ENCODE results near the gene RIN3. TPM values are rescaled to one million over a fixed set of nuclear protein-coding genes. Genes with fewer than 3 reads are reported as not detected.

Gene RIN3
- total and polyA plus RNA-seq, 2 of the 4 experiments (the other 2 are of a cell fraction), result 2.5 to 11.1 TPM

DNA sequence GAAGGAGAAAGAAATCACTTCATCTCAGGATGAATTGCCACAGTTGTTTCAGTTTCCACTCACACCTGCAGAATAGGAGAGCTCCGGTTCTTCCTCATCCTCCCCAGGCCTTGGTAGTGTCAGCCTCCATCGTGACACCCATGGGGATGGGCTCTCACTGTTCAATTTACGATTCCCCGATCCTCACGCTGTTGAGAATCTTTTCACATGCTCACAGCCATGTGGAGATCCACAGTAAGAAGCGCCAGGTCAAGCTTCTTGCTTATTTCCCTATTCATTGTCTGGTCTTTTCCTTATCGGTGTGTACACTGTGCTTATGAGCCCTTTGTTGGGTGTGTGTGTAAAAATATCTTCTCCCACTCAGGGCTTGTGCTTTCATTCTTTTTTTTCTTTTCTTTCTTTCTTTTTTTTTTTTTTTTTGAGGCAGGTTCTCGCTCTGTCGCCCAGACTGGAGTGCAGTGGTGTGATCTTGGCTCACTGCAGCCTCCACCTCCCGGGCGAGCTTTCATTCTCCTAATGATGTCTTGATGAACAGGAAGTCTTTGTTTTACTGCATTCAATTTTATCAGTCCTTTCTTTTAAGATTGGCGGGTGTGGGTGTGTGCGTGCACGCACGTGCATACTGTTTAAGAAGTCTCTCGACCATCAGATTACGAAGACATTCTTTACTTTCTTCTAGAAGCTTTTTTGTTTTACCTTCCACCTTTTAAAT lies 21.5 kb downstream of the RIN3 start:
- Histone ChIP-seq H2BK20ac (ENCODE audit: low read depth, low read length) (no peak overlapping the region), H4K5ac (ENCODE audit: low read depth, low read length) (no peak overlapping the region), H4K91ac (ENCODE audit: insufficient read depth, low read depth, low read length) (no peak overlapping the region), H3K4me2 (ENCODE audit: low read depth, low read length) (no peak overlapping the region), H3K4me3 (ENCODE audit: insufficient read depth, low read depth, low read length) (no peak overlapping the region), H2BK120ac (ENCODE audit: low read depth, low read length) (no peak overlapping the region), H2BK5ac (ENCODE audit: low read depth, low read length, poor library complexity, severe bottlenecking) (no peak overlapping the region), H2AK9ac (replicated peaks; ENCODE audit: low read depth, low read length, poor library complexity) (no peak overlapping the region), H2AK5ac (ENCODE audit: low read depth, low read length) (no peak overlapping the region), H3K18ac (ENCODE audit: low read depth, low read length) (no peak overlapping the region), H2AFZ (replicated peaks; ENCODE audit: low read length, poor library complexity) (no peak overlapping the region), H3K9ac (ENCODE audit: low read depth, low read length) (no peak overlapping the region), H3K56ac (ENCODE audit: extremely low read depth, insufficient read depth, low read length) (no peak overlapping the region), H3K79me1 (ENCODE audit: low read depth in 1 of 2, low read length in 2 of 2) (peaks cover 48 to 61% of the 10 kb centered on the region in 2 experiments), H3K14ac (replicated peaks; ENCODE audit: low read depth, low read length) (no peak overlapping the region), H3K27me3 (ENCODE audit: control insufficient read depth, insufficient read depth, low read length) (no peaks in the 10 kb centered on the region), H3K4me1 (ENCODE audit: control insufficient read depth, insufficient read depth, low read length) (peaks cover 16% of the 10 kb centered on the region), H3K9me1 (ENCODE audit: insufficient read depth, low read length) (peaks cover 25% of the 10 kb centered on the region), H3K36me3 (ENCODE audit: control insufficient read depth, insufficient read depth, low read length) (no peaks in the 10 kb centered on the region), H3K4ac (ENCODE audit: low read depth, low read length) (peak overlapping the region; percentile 29; the same call in 1 of the 2 replicates), H4K8ac (ENCODE audit: low read depth in 2 of 2, low read length in 2 of 2) (no peak overlapping the region), H3K27ac (ENCODE audit: insufficient read depth, low read length) (no peak overlapping the region), H4K20me1 (ENCODE audit: insufficient read depth, low read length) (peaks cover 14% of the 10 kb centered on the region), H2BK15ac (ENCODE audit: low read depth, low read length) (peak overlapping the region; percentile 65; the same call in 1 of the 3 replicates), H3K23ac (ENCODE audit: low read depth, low read length) (no peak overlapping the region), H3K9me3 (ENCODE audit: control insufficient read depth, insufficient read depth, low read length) (no peaks in the 10 kb centered on the region)
- dilution Hi-C loops (cut with HindIII; ENCODE audit: low sequenced_read_pairs, unreplicated experiment), result no loop called here
- ChIA-PET CTCF (interaction anchor here (0.6 kb wide), 2 partner anchors 36 to 127 kb away, joined by 3 to 4 read pairs; no protein-coding TSS in a partner anchor), POLR2A (ENCODE audit: unreplicated experiment) (no interaction called here)
- 83% methylated on average over 4 of the region's 17 CpGs; no CpG with 5 or more reads in 1 of the 2 experiments for WGBS, 2 experiments (ENCODE audit: extremely low coverage in 2 of 2, insufficient read length in 1 of 2)
- no TSS peak for BruUV-seq (replicated peaks)
- intact Hi-C loops (cut with micrococcal nuclease), result no loop called here
- TF ChIP-seq MXI1 (IDR thresholded peaks at IDR 0.05; ENCODE audit: borderline replicate concordance, low read depth, low read length) (no peak), SMC3 (IDR thresholded peaks at IDR 0.05; ENCODE audit: low read depth, low read length) (no peak), FOS (IDR thresholded peaks at IDR 0.05; ENCODE audit: low read depth, low read length) (no peak), MAFK (IDR thresholded peaks at IDR 0.05; ENCODE audit: low read depth, low read length) (no peak), POLR2A (IDR thresholded peaks at IDR 0.05; ENCODE audit: low read depth, low read length) (no peak), BHLHE40 (IDR thresholded peaks at IDR 0.05; ENCODE audit: low read depth, low read length) (no peak), CHD1 (IDR thresholded peaks at IDR 0.05; ENCODE audit: low read depth, low read length) (no peak), NFE2L2 (IDR thresholded peaks at IDR 0.05; ENCODE audit: low read depth, low read length) (no peak), CTCF (conservative IDR thresholded peaks at IDR 0.05; ENCODE audit: low read depth, low read length) (no peak), RFX5 (IDR thresholded peaks at IDR 0.05; ENCODE audit: low read depth, low read length) (no peak), CEBPB (IDR thresholded peaks at IDR 0.05; ENCODE audit: low read depth, low read length) (no peak), MAZ (IDR thresholded peaks at IDR 0.05; ENCODE audit: borderline replicate concordance, low read depth, low read length) (no peak), RAD21 (IDR thresholded peaks at IDR 0.05; ENCODE audit: low read length) (no peak), RCOR1 (IDR thresholded peaks at IDR 0.05; ENCODE audit: insufficient replicate concordance, low read length) (no peak)
- TF ChIP-seq, protein P1, sequence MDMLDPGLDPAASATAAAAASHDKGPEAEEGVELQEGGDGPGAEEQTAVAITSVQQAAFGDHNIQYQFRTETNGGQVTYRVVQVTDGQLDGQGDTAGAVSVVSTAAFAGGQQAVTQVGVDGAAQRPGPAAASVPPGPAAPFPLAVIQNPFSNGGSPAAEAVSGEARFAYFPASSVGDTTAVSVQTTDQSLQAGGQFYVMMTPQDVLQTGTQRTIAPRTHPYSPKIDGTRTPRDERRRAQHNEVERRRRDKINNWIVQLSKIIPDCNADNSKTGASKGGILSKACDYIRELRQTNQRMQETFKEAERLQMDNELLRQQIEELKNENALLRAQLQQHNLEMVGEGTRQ (IDR thresholded peaks at IDR 0.05; ENCODE audit: low read depth, low read length), result no peak
- TF ChIP-seq, protein P2, sequence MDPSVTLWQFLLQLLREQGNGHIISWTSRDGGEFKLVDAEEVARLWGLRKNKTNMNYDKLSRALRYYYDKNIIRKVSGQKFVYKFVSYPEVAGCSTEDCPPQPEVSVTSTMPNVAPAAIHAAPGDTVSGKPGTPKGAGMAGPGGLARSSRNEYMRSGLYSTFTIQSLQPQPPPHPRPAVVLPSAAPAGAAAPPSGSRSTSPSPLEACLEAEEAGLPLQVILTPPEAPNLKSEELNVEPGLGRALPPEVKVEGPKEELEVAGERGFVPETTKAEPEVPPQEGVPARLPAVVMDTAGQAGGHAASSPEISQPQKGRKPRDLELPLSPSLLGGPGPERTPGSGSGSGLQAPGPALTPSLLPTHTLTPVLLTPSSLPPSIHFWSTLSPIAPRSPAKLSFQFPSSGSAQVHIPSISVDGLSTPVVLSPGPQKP (IDR thresholded peaks at IDR 0.05; ENCODE audit: borderline replicate concordance, low read depth, low read length), result no peak
- no peak for ATAC-seq (ENCODE audit: low read depth)
- no peak for DNase-seq
- in situ Hi-C loops (cut with MboI; ENCODE audit: low sequenced_read_pairs), result no loop called here
